ENCODE data around the gene ST3GAL6.

ST3GAL6 gene

DNA sequence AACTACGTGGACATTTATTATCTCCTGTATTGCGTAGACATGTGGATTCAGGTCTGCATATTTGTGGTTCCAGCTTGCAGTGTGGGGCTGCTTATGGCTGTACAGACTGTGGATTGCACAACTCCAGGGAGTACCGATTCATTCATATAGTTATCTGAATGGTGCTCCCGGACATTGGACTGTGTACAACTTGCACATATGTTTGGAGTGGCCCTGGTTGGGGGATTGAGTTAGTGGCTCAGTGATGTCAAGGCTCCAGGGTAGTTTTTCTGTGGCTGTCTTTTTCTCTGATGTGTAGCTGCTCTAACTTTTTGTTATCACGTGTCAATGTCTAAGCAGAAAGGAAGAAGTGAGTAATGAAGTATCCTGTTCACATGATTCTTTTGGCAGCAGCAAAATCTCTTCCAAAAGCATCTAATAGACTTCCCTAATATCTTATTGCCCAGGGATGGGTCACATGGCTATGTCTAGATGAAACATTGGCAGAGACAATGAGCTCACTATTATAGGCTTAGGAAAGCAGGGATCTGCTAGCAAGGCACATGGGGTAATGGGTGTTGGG is 15.8 kb downstream of the ST3GAL6 start:
- TF ChIP-seq, protein P1, sequence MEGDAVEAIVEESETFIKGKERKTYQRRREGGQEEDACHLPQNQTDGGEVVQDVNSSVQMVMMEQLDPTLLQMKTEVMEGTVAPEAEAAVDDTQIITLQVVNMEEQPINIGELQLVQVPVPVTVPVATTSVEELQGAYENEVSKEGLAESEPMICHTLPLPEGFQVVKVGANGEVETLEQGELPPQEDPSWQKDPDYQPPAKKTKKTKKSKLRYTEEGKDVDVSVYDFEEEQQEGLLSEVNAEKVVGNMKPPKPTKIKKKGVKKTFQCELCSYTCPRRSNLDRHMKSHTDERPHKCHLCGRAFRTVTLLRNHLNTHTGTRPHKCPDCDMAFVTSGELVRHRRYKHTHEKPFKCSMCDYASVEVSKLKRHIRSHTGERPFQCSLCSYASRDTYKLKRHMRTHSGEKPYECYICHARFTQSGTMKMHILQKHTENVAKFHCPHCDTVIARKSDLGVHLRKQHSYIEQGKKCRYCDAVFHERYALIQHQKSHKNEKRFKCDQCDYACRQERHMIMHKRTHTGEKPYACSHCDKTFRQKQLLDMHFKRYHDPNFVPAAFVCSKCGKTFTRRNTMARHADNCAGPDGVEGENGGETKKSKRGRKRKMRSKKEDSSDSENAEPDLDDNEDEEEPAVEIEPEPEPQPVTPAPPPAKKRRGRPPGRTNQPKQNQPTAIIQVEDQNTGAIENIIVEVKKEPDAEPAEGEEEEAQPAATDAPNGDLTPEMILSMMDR (conservative IDR thresholded peaks at IDR 0.05; ENCODE audit: low read depth, low read length), result no peak
- peaks cover 12% of the 10 kb centered on the region; the same call in 1 of the 2 replicates for H3K79me2 ChIP-seq (ENCODE audit: insufficient read depth, low read depth)
- H3K4me3 ChIP-seq (IDR thresholded peaks at IDR 0.05; ENCODE audit: insufficient read depth, low read depth, low read length), result no peak overlapping the region
- no peak overlapping the region for H3K27ac ChIP-seq
- no peak overlapping the region for H3K4me2 ChIP-seq
- H3K9ac ChIP-seq, result no peak overlapping the region
- no peaks in the 10 kb centered on the region for H3K27me3 ChIP-seq (ENCODE audit: insufficient read depth, low read depth)
- H4K20me1 ChIP-seq (ENCODE audit: insufficient read depth), result no peaks in the 10 kb centered on the region
- H3K36me3 ChIP-seq (ENCODE audit: insufficient read depth), result no peaks in the 10 kb centered on the region
- peaks cover 44% of the 10 kb centered on the region for H3K4me1 ChIP-seq (ENCODE audit: low read depth, poor library complexity, severe bottlenecking)
- no peak overlapping the region for H2AFZ ChIP-seq (ENCODE audit: low read depth)

DNA sequence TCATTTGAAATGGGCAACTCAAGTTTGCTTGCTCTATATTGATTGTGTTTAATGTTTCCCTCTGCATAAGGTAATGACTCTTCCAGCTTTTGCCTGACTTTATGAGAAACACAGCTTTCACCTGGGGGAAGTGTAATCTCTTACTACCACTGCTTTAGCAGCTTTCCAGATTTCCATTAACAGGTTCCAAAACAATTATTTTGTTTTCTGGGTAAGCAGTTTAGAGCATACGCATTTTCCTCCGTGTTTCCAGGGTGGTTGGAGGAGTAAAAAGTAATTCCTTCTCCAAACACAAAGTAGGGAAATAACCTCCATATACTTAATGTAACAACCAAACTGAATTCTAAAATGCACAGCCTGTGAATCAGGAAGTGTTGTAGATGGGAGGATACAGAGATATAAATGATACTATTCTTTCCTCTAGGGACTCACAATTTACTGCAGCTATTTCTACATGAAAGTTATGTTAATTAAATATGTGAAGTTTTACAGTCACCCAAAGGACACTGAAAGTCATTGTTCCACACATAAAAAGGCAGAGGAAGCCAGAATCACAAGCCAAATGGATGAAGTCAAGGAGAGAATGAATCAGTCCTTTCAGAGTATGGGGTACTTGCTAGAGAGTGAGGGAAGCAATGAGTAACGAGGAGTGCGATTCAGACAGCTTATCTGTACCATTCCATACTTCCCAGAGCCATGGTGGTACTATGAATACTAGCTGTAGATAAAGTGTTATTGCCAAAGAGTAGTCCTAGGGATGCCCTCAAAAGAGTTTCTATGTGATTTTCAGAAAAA is 16.6 kb downstream of the ST3GAL6 start:
- Histone ChIP-seq H3K27ac (no peak overlapping the region), H3K36me3 (ENCODE audit: insufficient read depth) (no peaks in the 10 kb centered on the region; the same call in 1 of the 2 replicates), H3K4me2 (no peak overlapping the region)

DNA sequence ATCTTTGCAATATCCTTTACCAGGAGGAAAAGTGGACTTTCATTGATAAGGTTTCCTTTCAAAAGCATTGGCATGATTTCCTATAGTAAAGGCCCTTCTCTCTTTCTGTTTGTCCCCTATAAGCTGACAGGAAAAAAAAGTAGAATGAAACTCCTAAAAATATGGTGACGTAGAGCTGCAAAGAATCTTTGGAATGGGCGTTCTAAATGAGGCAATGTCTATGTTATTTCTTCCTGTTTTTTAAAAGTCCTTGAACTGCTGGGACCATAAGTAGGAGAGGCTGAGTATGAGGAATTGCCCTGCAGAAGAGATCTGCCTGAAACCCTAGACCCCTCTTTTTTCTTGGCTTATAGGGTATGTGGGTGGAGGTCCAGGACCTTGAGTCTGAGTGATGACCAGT is 17.2 kb downstream of the ST3GAL6 start:
- H3K4me3 ChIP-seq (IDR thresholded peaks at IDR 0.05; ENCODE audit: insufficient read depth, low read depth, low read length), result no peak overlapping the region
- H3K4me2 ChIP-seq, result no peak overlapping the region
- H3K27me3 ChIP-seq (ENCODE audit: insufficient read depth, low read depth), result no peaks in the 10 kb centered on the region
- no peaks in the 10 kb centered on the region; the same call in 1 of the 2 replicates for H3K79me2 ChIP-seq (ENCODE audit: insufficient read depth, low read depth)
- no peak overlapping the region for H2AFZ ChIP-seq (ENCODE audit: low read depth)
- TF ChIP-seq, protein P1 (conservative IDR thresholded peaks at IDR 0.05; ENCODE audit: low read depth, low read length), result no peak
- no peaks in the 10 kb centered on the region for H4K20me1 ChIP-seq (ENCODE audit: insufficient read depth)
- H3K36me3 ChIP-seq (ENCODE audit: insufficient read depth), result no peaks in the 10 kb centered on the region; the same call in 1 of the 2 replicates
- H3K27ac ChIP-seq, result no peak overlapping the region
- no peak overlapping the region for H3K9ac ChIP-seq
- H3K4me1 ChIP-seq (ENCODE audit: low read depth, poor library complexity, severe bottlenecking), result peaks cover 44% of the 10 kb centered on the region

More for the DNA sequence above, 16.6 kb downstream of the ST3GAL6 start:
- H3K4me1 ChIP-seq (ENCODE audit: low read depth, poor library complexity, severe bottlenecking), result peaks cover 44% of the 10 kb centered on the region
- H4K20me1 ChIP-seq (ENCODE audit: insufficient read depth), result no peaks in the 10 kb centered on the region
- H3K4me3 ChIP-seq (IDR thresholded peaks at IDR 0.05; ENCODE audit: insufficient read depth, low read depth, low read length), result no peak overlapping the region
- no peak overlapping the region for H2AFZ ChIP-seq (ENCODE audit: low read depth)
- no peaks in the 10 kb centered on the region for H3K27me3 ChIP-seq (ENCODE audit: insufficient read depth, low read depth)
- no peak overlapping the region for H3K9ac ChIP-seq
- TF ChIP-seq, protein P1 (conservative IDR thresholded peaks at IDR 0.05; ENCODE audit: low read depth, low read length), result no peak
- peaks cover 4% of the 10 kb centered on the region; the same call in 1 of the 2 replicates for H3K79me2 ChIP-seq (ENCODE audit: insufficient read depth, low read depth)

DNA sequence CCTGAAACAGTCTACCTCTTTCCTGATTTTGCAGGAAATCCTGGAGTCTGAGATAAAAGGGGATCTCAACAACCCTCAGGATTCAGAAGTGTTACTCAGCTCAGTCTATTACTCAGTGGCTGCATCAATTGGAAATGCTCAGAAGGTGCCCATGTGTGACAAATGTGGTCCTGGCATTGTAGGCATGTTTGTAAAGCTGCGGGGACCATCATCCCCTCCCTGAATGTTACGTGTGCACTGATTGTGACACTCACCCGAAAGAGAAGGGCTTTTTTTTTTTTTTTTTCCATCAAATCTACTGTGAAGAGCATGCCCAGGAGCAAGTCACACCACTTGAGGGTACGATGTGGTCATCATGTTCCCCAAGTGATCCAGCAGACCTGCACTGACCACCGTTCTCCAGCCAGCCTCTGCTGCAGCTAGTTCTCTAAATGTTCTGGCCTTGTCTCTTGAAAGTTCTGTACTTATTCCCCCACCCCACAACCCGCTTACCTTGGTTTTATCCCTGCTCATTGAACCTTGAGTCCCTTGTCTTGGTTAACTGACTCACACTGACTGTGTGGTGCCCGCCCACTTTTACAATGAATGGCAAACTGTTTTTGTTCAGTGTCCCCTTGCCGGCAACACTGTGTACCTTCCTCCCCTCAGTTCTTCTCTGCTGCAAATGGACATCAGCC is 19.8 kb downstream of the ST3GAL6 start:
- no peaks in the 10 kb centered on the region; the same call in 1 of the 2 replicates for H3K36me3 ChIP-seq (ENCODE audit: insufficient read depth)
- H4K20me1 ChIP-seq (ENCODE audit: insufficient read depth), result no peaks in the 10 kb centered on the region
- no peak overlapping the region for H3K4me3 ChIP-seq (IDR thresholded peaks at IDR 0.05; ENCODE audit: insufficient read depth, low read depth, low read length)
- H3K27me3 ChIP-seq (ENCODE audit: insufficient read depth, low read depth), result no peaks in the 10 kb centered on the region
- TF ChIP-seq, protein P1 (conservative IDR thresholded peaks at IDR 0.05; ENCODE audit: low read depth, low read length), result no peak
- no peak overlapping the region for H3K27ac ChIP-seq
- no peak overlapping the region for H2AFZ ChIP-seq (ENCODE audit: low read depth)
- no peaks in the 10 kb centered on the region; the same call in 1 of the 2 replicates for H3K79me2 ChIP-seq (ENCODE audit: insufficient read depth, low read depth)
- no peak overlapping the region for H3K4me2 ChIP-seq
- peaks cover 49% of the 10 kb centered on the region for H3K4me1 ChIP-seq (ENCODE audit: low read depth, poor library complexity, severe bottlenecking)
- H3K9ac ChIP-seq, result no peak overlapping the region
